ENCODE results near the gene CLRN1.
"Not testable (repeated sequence)": the region's sequence is repeated elsewhere in the genome, so short reads cannot be mapped to it uniquely, and the experiment has no call there.

Gene CLRN1

GRCh38 chr3:150972366-150973071 is at the start of gene CLRN1:
CLRN1 (minus strand) TSS chr3:150972727; CDS start chr3:150972708, 19 bp downstream.
- DNase-seq (ENCODE audit: low read depth): no peak

- DNase-seq (ENCODE audit: low read depth): no peak
Observed at GRCh38 chr3:151016478-151016795, 43.9 kb upstream of the CLRN1 start.

GRCh38 chr3:151015767-151016477 is 43.4 kb upstream of the CLRN1 start:
- no peak for DNase-seq (ENCODE audit: low read depth)

- no peak for DNase-seq (ENCODE audit: low read depth)
Observed at GRCh38 chr3:151015181-151015580, 42.7 kb upstream of the CLRN1 start.

GRCh38 chr3:151014501-151015018 is 42.0 kb upstream of the CLRN1 start:
- no peak for DNase-seq (ENCODE audit: low read depth)

- no peak for DNase-seq (ENCODE audit: low read depth)
Observed at GRCh38 chr3:151012753-151013152, 40.2 kb upstream of the CLRN1 start.

GRCh38 chr3:151011427-151011826 is 38.9 kb upstream of the CLRN1 start:
- no peak for DNase-seq (ENCODE audit: low read depth)

GRCh38 chr3:151009981-151010380 is 37.5 kb upstream of the CLRN1 start:
- no peak for DNase-seq (ENCODE audit: low read depth)

GRCh38 chr3:151009430-151009829 is 36.9 kb upstream of the CLRN1 start:
- no peak for DNase-seq (ENCODE audit: low read depth)

GRCh38 chr3:151008699-151009098 is 36.2 kb upstream of the CLRN1 start:
- DNase-seq (ENCODE audit: low read depth): no peak

- DNase-seq (ENCODE audit: low read depth): no peak
Observed at GRCh38 chr3:151003768-151004134, 31.2 kb upstream of the CLRN1 start.

- DNase-seq (ENCODE audit: low read depth): no peak
Observed at GRCh38 chr3:151003029-151003767, 30.7 kb upstream of the CLRN1 start.

- no peak for DNase-seq (ENCODE audit: low read depth)
Observed at GRCh38 chr3:151002003-151002981, 29.8 kb upstream of the CLRN1 start.

- no peak for DNase-seq (ENCODE audit: low read depth)
Observed at GRCh38 chr3:150998996-150999395, 26.5 kb upstream of the CLRN1 start.

GRCh38 chr3:150996731-150997130 is 24.2 kb upstream of the CLRN1 start:
- no peak for DNase-seq (ENCODE audit: low read depth)

- DNase-seq (ENCODE audit: low read depth): no peak
Observed at GRCh38 chr3:150995510-150995909, 23.0 kb upstream of the CLRN1 start.

- no peak for DNase-seq (ENCODE audit: low read depth)
Observed at GRCh38 chr3:150989208-150989607, 16.7 kb upstream of the CLRN1 start.

- not testable (repeated sequence) for DNase-seq (ENCODE audit: low read depth)
Observed at GRCh38 chr3:150988395-150988794, 15.9 kb upstream of the CLRN1 start.

- DNase-seq (ENCODE audit: low read depth): no peak
Observed at GRCh38 chr3:150985711-150986110, 13.2 kb upstream of the CLRN1 start.

GRCh38 chr3:150984066-150984465 is 11.5 kb upstream of the CLRN1 start:
- no peak for DNase-seq (ENCODE audit: low read depth)

- DNase-seq (ENCODE audit: low read depth): no peak
Observed at GRCh38 chr3:150978566-150979148, 6.1 kb upstream of the CLRN1 start.

All from HS-27A (cell line).